Ureter (tissue), 1 donor: ENCODE measurements around the gene FOXL3. TPM values are rescaled to one million over a fixed set of nuclear protein-coding genes. Genes with fewer than 3 reads are reported as not detected.

Source experiments
- DNase-seq: peaks from one replicate; pipeline ENCODE4 v3.0.0-alpha.2; 2020; ENCODE audit warnings: low spot score
- total RNA-seq: library from RNA; stranded (reverse); gene quantifications from one replicate; pipeline ENCODE4 v1.2.4, GENCODE V29; 2023
- donor health status: DM: yes; HTN: yes; CAD: no.

The FOXL3 gene
- total RNA-seq, 1 donor from 2014 or later: not detected

DNA sequence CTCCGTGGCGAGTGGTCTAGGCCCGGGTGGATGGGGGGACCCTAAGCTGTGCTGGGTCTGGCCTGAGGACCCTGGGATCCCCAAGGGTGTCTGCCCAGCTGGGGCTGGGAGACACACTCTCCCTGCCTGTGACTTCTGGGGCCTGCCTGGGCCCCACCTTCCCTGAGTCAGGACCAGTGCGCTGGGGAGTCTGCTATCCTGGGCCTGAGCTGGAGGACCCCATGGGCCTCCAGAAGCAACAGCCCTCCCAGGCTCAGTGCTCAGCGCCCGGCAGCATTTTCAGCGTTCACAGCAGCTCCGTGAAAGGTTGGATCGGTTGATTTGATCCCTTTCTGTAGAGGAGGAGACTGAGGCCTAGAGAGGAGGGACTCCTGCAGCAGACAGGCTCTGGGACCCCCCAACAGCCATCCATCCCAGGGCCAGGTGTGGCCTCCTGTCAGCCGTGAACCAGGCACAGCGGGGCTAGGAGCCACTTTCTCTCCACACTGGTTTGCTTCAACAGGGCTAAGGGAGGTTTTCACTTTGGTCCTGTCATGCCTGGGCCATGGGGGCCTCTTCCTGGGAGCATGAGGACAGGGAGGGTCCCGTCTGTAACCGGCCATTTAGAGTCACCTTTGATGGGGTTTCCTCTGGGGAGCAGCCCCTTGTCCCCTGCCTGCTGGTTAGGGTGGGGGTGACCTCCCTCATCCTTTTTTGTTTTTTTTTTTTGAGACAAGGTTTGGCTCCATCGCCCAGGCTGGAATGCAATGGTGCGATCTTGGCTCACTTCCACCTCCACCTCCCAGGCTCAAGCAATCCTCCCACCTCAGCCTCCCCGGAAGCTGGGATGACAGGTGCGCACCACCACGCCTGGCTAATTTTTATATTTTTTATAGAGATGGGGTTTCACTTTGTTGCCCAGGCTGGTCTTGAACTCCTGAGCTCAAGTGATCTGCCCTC, 12.4 kb downstream of the FOXL3 start:
- DNase-seq: no peak

DNA sequence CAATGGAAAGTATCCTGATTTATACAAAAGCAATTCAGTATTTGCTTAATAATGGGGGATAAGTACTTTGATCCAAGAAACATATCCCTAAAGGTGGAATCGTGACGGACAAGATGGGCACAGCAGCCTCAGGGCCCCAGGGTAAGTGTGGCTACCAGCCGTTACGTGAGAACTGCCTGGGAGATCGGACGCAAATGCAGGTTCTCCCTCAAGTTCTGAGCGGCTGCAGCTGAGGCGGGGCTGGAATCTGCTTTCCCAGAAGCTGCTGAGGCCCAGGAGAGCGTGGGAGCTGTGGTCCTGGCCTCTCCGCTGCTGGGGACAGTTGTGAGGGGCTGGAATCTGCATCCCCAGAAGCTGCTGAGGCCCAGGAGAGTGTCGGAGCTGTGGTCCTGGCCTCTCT, 13.5 kb downstream of the FOXL3 start:
- no peak for DNase-seq

DNA sequence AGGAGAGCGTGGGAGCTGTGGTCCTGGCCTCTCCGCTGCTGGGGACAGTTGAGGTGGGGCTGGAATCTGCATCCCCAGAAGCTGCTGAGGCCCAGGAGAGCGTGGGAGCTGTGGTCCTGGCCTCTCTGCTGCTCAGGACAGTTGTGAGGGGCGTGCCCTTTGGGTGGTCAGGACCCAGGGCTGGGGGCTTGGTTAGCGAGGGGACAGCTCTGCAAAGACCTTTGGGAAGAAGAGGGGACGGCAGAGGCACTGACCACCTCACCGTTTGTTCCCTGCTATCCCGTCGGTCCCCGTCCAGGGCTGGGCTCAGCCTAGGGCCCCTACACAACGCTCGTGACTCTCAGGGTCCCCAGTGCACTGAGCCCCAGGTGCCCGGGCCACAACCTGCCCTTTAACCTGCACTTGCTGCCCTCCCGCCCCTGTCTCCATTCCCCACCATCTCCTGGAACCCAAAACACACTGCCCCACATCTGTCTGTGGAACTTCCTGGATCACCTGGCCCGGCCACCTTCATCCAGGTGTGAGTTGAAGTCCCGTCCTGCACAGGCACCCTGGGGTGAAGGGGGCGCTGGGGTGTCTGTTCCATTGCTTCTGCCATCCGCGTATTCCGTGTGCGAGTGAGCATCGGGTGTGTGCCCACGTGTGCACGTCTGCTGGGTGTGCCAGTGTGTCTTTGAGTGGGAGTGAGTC, 14.1 kb downstream of the FOXL3 start:
- DNase-seq: no peak

DNA sequence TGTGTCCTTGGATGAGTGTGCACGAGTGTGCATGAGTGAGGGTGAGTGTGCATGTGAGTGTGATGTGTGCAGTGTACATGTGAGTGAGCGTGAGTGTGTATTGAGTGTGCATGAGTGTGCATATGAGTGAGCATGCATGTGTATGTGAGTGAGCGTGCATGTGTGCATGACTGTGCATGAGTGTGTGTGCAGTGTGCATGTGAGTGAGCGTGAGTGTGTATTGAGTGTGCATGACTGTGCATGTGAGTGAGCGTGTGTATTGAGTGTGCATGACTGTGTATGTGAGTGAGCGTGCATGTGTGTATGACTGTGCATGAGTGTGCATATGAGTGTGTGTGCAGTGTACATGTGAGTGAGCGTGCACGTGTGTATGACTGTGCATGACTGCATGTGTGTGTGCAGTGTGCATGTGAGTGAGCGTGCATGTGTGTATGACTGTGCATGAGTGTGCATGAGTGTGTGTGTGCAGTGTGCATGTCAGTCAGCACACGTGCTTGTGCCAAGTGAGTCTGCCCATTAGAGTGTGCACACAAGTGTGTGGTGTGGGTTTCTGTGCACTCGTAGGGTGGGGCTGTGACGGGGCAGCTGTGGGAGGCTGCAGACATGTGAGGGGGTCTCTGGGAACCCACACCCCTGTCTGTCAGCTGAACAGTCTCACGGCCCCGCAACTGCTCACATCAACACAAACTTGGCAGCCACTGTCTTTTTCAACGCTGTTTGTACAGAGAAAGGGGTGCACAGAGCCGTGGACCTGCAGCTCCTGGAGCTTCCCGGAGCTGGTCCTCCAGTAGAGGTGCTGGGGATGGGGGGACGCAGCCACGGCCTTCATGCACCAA, 14.8 kb downstream of the FOXL3 start:
- no peak for DNase-seq

DNA sequence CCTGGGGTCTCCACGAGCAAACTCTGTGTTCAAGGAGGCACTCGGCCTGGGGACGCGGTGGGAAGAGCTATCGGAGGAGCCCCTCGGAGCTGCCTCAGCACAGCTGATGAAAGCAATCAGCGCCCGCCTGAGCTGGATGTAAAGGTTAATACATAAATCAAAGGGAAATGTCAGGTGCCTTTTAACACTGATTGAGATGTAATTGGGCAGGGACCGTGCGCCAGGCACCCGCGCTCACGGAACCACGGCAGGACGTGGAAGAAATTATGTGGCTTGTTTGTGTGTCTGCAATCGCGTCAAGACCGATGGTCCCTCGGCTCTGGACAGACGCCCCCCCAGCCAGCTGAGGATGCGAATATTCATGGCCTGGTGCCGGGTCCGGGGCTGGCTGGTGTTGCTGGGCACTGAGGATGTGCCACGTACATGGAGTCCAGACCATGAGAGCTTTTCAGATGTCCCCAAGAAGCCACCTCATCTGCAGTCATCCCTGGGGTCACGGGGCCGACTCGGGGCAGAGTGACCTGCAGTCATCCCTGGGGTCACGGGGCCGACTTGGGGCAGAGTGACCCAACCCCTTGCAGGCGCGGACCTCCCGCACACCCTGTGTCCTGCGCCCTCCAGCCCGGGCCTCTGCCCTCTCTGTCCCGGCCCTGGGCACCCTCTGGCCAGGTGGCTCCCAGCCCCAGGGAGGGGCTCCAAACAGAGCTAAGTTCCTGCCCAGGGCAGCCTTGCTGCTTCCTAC, 15.6 kb downstream of the FOXL3 start:
- no peak for DNase-seq

DNA sequence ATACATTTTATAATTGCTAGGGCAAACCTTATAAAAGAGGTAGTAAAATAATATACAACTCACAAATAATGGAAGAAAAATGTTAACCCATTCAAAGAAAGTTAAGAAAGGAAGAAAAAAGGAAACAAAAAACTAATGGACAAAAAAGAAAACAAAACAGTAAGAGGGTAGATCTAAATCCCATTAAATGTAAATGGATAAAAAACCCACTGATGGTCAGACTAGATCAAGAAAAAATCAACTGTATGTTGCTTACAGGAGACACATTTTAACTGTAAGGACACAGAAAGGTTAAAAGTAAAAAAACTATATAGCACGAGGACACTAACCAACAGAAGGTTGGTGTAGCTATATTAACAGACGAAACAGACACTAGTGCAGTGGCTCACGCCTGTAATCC, 18.0 kb downstream of the FOXL3 start:
- no peak for DNase-seq

DNA sequence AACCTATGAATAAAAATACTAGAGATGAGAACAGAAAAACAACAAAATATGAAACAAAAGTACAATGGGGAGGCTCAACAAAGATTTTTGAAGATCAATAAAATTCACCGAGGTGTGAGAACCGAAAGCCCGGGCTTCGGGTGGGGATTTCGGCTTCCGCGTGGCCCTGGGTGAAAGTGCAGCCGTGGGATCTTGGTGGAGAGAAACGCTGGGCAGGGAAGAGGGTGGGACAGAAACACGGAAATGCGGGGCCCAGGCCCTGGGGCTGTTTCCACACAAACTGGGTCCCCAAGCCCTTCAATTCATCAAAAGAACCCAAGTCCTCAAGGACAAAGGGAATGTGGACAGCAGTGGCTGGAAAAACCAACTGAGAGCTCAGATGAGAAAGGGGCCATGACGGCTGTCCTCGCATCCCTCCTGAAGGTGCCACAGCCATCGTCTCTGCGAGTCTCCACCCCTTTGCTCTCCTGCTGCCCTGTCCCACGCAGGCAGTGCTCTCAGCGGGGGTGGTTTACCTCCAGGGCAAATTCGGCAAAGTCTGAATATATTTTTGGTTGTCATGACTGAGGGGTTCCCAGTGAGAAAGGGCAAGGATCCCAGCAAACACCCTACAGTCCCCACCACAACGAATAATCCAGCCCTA, 19.7 kb downstream of the FOXL3 start:
- DNase-seq: no peak

DNA sequence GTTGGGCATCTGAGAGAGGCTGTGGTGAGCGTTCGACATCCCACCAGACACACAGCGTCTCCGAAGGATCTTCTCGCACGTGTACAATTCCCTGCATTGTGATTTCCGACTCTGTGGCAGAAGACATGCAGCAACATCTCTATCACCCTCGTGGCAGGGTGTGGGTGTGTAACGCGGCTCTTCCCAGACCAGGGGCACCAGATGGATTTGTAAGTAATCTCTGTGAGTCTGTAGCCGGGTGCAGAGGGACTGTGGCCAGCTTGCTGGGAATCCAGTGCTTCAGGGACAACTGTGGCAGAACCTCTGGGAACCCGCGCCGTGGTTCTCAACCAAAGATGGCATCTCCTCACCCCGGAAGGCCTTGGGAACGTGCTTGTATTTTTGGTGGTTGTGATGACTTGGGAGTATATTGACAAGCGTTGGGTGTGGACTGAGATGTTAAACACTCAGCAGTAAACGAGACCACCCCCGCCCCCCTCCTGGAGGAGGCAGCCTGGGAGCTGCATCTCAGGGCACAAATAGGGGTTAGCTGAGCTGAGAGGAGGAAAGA, 21.2 kb downstream of the FOXL3 start:
- no peak for DNase-seq

DNA sequence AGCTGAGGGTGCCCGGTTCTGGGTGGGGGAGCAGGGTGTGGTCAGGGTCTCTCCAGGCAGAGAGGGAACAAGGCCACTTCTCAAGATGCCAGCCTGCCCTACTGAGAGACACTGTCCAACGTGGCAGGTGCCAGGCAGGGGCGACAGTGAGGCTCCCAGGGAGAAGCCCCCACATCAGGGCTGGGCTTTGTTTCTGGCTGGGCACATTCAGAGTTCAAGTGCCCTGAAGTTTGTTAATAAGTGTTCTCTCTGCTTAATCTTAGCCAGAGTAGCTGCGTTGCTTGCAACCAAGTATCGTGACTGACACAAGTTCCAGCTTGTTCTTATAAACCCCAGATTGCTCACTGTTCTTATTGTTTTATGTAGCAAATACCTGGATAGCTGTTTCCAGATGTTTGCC, 21.8 kb downstream of the FOXL3 start:
- no peak for DNase-seq

DNA sequence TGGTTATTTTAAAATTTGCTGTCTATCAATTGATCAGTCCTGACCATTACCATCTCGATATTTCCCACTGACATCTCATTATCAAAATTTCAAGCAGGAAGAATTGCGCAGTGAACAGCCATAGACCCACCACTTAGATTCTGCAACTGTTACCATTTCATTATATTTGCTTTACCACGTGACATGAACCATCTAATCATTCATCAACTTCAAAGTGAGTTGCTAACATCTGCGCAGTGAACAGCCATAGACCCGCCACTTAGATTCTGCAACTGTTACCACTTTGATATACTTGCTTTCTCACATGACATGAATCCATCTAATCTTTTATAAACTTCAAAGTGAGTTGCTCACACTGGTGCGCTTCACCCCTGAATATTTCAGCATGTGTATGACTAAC, 22.5 kb downstream of the FOXL3 start:
- no peak for DNase-seq

DNA sequence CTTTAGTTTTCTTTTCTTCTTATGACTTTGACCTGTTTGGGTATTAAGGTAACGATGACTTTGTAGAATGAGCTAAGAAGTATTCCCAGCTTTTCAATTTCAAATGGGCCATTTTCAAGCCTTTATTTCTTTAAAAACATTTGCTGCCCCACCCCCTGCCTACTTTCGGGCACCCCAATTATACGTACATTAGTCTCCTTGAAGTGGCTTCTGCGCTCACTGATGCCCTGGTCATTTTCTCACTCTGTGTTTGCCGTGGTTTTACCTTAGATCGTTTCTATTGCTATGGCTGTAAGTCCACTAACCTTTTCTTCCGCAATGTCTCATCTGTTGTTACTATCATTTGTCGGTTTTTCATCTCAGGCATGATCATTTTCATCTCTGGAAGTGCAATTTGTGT, 24.9 kb downstream of the FOXL3 start:
- DNase-seq: no peak

DNA sequence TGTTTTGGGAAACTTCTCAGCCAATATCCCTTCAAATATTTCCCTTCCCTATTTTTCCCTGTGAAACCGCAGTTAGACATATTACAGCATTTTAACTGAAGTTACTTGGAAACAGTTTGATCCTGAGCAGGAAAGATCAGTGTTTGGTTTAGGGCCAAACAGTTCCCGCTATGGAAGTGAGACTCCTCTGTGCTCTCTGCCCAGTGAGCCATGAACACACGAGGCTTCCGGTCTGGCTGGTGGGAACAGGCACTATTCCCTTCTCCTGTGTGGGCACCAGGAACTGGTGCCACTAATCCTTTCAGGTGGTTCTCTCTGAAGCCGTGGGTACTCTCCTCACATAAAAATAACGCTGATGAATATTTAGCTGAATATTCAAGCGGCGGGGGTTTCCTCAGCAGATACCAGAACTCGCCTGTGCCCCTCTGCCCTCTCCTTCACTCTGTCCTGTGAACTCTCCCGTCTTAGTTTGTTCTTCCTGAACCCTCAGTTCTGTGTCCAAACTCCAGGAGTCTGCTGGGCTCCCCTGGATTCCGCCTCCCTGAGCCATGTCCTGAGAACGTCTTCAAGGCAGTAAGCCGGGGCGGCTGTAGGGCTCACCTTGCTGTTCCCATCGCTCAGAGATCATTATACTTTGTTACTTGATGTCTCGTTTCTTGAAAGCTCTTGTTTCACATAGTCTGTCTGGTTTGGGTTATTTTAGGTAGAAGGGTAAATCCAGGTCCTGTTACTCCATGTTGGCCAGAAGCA, 25.7 kb downstream of the FOXL3 start:
- no peak for DNase-seq

DNA sequence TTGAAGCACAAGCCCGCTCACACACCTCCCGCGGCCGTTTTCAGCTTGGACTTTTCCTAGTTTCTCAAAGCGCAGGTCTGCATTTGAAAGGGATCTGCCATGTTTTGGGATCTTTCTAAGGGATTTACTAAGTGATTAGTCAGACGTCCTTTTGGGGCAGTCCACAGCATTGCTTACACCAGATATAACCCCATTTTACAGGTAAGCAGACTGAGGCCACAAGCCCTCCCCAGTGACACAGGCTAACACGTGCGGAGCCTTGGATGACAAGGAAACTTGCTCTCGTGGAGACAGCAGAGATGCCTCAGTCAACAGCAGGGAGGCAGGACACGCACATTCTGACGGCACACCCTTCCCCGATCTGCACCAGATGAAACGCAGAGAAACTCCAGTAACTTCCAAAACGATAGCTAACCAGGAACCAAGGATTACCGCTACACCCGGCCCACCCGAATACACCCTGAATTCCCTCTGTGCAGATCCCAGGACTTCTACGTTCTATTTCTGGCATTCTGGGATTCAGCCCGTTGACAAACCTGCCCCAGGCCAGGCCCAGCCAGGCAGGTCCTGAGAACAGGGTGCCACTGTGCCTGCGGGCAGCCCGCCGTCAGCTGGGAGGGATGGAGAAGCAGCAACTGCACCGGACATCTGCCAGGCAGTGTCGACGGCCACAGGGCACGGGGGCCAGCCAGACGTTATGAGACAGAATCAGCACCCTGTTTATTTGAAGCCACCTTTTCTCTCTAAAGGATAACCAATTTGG, 27.9 kb downstream of the FOXL3 start:
- DNase-seq: no peak

DNA sequence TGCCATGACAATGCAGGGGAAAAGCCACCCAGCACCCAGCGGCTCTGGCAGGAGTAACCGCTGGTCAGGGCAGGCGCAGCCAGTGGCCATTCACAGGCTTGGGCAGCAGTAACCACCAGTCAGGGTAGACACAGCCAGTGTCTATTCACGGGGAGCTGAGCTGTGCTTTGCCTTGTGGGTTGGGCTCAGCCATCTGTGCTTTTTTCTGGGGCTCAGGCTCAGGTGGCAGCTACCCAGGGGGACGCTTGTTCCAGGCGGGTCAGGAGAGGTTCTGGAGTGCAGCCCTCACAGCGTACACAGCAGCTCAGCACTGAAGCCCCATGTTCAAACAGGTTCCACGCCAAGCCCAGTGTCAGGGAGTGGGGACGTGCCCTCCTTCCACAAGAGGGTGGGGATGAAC, 28.5 kb downstream of the FOXL3 start:
- no peak for DNase-seq

DNA sequence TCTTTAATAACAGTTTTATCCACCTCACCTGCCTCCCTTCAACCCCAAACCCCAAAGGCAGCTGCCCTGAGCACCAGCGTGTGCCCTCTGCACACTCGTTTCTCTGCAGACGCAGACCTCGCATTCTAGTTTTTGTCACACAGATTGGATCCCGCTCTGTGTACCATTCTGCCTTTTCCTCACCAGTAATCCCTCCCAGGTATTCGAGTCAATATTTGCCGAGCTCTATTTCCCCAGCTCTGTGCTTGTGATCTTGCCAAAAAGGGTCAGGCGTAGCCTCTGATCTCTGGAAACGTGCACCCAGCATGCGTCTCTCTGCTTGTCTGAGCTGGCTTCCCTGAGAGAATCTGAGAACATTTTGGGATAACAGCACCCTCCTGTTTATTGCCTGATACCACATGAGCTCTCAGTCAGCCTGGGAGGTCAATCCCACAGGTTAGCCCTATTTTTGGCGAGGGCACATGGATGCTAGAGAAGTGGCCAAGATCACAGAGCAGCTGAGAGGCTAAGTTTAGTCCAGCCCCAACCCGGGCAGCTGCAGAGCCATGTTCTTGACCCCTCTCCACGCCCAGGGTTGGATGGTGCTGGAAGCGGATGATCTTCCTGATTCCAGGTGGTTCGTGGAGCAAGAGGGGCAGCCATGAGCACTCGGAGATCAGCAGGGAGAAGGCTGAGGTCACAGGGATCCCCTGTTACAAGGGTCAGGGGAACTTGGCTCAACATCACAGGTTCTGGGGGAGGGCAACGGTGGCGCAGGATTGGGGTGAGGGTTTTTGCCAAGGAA, 29.1 kb downstream of the FOXL3 start:
- DNase-seq: no peak

DNA sequence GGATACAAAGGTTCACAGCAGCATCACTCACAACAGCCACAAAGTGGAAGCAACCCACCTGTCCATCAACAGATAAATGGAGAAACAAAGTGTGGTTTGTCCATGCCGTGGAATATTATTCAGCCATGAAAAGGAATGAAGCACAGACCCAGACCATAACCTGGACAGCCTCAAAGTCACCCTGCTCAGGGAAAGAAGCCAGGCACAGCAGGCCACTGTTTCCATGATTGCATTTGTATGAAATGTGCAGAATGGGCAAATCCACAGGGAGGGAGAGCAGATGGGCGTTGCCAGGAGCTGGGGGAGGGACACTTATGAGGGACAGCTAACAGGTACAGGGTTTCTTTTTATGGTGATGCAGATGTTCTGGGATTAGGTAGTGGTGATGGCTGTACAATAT, 30.3 kb downstream of the FOXL3 start:
- DNase-seq: no peak

DNA sequence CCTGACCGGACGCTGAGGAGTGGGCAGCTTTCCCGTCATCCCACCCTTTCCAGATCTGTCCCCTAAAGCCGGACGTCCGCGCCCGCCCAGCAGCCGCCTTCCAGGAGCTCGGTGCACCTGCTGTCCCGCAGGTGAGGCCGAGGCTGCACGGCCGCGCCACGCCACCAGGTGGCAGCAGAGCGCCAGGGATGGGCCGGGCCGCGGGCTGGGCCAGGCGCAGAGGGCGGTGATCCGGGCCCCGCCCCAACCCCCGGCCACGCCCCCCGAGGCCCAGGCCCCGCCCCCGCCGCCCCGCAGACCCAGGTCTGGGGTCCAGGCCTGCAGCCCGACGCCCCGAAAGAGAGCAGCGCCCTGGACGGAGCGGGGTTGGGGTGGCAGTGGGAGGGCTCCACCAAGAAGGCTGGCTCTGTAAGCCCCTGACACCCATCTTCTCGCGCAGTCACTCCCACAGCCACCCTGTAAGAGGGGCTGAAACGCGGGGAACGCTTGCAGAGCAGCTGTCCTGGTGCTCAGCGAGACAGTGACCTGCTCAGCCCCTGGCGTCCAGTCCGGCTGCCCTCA, 32.2 kb downstream of the FOXL3 start:
- peak; percentile 75 for DNase-seq

DNA sequence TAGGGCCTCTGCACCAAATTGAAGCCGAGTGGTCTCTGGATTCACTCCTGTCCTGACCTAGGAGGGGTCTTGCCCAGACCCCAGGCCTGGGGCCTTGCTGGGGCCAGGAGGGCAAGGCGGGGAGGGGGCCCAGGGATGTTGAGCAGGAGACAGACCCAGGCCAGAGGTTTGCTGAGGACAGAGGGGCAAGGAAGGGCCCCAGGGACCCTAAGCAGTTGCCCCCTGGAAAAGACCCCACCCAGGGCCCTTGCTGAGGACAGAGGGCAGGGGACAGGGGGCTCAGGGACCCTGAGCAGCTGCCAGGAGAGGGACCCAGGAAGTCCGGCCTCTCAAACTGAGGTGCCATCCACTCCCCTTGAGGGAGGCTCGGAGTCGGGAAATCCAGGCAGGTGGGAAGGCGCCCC, 32.7 kb downstream of the FOXL3 start:
- DNase-seq: no peak
